Epithelial cell of proximal tubule (primary cell): ENCODE results near the gene CCR2. TPM values are rescaled to one million over a fixed set of nuclear protein-coding genes. Genes with fewer than 3 reads are reported as not detected.
"Not testable (repeated sequence)": the region's sequence is repeated elsewhere in the genome, so short reads cannot be mapped to it uniquely, and the experiment has no call there.

ENCODE experiments used
- DNase-seq: peaks from one replicate; pipeline ENCODE4 v3.0.0-alpha.2; 2011; ENCODE audit warnings: low read depth
- H3K4me3 ChIP-seq: 2 replicates; pipeline ENCODE4 v1.5.1; 2011; ENCODE audit warnings: low read depth, mild to moderate bottlenecking, low read length
- total RNA-seq: library from RNA; depleted of rRNA; stranded (reverse); fragments of >200 nt; gene quantifications from 2 replicates; pipeline ENCODE4 v1.2.3, GENCODE V29; 2015
- TF ChIP-seq, protein P1 (sequence below): conservative IDR thresholded peaks from 2 replicates; pipeline ENCODE4 v1.5.1; 2012; ENCODE audit warnings: low read depth, mild to moderate bottlenecking, low read length

Gene CCR2
- total RNA-seq, 1 donor from 2014 or later: not detected

DNA sequence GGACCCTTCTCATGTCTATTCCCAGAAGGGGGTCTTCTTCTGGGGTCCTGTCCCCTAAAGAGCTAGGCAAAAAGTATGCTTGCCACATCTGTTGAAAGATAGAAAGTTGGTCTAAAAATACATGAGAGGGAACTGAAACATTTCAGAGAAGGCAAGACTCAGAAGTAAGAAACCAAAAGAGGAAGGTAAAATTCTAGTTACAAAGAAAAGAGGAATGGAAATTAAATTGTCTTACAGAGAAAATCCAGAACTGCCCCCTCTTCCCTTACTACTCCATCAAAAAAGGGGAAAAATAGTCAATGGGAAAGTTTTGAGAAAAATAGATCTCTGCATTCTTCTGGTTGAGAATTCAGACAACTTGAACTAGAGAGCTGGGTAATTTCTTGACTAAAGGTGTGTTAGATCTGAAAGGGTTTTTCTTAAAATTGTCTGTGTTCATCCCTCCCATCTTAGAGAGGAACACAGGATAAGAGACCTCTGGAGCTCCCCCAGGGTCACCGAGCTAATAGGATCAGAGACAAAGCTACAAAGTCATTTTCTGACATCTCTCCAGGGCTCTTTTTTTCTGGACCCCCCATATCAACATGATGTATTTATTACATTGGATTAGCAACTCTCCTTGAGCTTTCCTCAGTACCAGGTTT lies 32.3 kb upstream of the CCR2 start:
- TF ChIP-seq, protein P1, sequence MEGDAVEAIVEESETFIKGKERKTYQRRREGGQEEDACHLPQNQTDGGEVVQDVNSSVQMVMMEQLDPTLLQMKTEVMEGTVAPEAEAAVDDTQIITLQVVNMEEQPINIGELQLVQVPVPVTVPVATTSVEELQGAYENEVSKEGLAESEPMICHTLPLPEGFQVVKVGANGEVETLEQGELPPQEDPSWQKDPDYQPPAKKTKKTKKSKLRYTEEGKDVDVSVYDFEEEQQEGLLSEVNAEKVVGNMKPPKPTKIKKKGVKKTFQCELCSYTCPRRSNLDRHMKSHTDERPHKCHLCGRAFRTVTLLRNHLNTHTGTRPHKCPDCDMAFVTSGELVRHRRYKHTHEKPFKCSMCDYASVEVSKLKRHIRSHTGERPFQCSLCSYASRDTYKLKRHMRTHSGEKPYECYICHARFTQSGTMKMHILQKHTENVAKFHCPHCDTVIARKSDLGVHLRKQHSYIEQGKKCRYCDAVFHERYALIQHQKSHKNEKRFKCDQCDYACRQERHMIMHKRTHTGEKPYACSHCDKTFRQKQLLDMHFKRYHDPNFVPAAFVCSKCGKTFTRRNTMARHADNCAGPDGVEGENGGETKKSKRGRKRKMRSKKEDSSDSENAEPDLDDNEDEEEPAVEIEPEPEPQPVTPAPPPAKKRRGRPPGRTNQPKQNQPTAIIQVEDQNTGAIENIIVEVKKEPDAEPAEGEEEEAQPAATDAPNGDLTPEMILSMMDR: no peak
- no peak overlapping the region for H3K4me3 ChIP-seq
- DNase-seq: no peak

DNA sequence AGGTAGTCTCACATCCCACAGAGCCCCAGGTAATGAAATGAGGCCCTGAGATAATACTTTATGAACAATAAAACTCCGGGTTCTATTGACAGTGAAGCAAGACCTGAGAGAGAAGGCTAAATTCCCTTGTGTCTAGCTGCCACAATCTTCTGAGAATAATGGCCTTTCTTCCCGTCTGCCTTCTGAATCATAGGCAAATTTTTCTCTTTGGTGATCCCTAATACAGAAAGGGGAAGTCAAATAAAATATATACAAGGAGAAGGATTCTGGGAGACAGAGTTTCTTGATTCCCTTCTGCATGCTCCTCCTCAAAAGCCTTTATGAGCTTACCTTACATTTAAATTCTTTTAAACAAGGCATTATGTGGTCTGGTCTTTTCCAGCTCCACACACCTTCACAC lies 29.9 kb upstream of the CCR2 start:
- no peak overlapping the region for H3K4me3 ChIP-seq
- DNase-seq: no peak
- TF ChIP-seq, protein P1: no peak

DNA sequence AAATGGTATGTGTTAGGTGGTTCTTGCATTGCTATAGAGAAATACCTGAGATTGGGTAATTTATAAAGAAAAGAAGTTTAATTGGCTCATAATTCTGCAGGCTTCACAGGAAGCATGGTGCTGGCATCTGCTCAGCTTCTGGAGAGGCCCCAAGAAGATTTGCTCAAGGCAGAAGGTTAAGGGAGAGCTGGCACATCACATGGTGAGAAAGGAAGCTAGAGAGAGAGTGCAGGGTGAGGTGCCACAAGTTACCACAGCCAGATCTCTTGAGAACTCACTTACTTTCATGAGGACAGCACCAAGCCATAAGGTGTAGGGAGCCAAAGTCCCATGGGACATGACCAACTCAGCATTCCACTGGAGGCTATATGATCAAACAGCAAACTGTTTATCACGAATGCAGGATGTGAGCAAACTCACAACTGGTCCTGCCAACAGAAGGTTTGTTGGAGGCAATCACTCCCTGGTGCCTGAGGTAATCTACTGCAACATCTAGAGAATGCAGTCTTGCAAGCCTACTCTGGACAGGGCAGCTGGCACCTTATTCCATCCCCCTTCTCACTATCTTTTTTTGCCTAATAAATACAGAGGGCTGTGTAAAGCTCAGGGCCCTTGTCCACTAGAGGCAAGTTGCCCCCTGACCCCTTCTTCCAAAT lies 28.1 kb upstream of the CCR2 start:
- DNase-seq: no peak
- no peak overlapping the region for H3K4me3 ChIP-seq
- TF ChIP-seq, protein P1: no peak

DNA sequence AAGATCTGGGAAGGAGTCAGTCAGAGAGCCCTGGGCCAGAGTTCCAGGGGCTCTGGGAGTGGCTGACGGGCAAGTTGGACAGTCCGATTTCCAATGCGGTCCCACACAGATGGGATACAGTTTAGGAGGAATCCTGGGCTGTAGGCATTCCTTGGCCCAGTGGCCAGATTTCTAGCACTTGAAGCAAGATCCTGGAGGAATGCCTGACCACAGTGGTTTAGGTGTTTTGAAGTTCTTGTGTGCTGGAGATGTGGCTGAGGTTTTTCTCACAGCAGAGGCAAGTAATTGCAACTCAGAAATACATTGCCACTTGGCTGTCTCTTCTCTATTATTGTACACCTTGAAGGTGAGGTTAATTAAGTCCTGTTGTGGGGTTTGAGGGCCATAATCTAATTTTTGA lies 23.2 kb upstream of the CCR2 start:
- DNase-seq, H3K4me3 ChIP-seq: not testable (repeated sequence)

DNA sequence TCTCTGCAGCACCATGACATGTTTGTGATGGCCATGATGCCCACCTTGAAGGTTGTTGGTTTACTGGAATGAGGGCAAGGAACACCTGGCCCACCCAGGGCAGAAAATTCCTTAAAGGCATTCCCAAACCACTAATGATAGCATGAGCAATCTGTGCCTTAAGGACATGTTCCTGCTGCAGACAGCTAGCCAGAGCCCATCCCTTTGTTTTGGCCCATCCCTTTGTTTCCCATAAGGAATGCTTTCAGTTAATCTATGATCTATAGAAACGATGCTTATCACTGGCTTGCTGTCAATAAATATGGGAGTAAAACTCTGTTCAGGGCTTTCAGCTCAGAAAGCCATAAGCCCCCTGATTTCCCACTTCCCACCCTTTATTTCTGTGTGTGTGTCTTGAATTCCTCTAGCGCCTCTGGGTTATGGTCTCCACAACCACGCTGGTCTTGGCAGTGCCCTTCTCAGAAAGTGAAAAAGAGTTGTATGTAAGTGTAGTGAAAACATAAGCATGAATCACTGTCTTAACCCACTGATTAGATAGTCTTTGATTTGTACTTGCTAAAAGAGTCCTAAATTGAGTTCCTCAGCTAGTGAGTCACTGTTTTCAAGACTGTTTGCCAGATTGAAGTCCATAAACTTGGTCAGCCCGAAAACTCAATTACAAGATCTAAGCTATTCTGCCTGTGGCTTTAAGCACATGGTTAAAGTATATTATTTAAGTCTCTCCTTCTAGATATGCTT lies 19.0 kb upstream of the CCR2 start:
- no peak overlapping the region for H3K4me3 ChIP-seq
- TF ChIP-seq, protein P1: no peak
- peak; percentile 52 for DNase-seq

DNA sequence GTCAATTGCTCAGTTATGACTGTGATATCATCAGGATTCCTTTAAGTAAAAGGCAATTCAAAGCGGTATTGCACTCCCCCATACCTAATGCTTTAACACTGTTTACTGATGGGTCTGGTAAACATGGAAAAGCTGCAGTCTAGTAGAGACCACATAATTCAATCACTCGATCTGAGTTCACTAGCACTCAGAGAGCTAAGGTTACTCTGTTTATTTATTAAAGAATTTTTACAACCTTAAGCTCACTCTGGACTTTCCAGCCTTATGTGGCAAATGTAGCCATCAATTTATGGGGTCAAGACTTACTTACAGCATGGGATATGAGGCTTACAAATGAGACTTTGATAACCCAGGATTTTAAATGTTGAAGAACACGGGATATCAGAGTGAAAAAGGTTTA lies 18.4 kb upstream of the CCR2 start:
- TF ChIP-seq, protein P1: no peak

DNA sequence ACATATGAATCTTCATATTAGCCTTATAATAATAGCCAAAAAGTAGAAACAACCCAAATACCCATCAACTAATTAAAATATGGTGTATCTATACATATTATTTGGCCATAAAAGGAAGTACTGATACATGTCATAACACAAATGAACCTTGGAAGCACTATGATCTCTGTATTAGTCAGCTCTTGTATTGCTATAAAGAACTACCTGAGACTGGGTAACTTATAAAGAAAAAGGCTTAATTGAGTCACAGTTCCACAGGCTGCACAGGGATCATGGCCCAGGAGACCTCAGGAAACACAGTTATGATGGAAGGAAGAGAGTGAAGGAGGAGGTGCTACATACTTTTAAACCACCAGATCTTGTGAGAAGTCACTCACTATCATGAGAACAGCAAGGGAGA lies 16.0 kb upstream of the CCR2 start:
- DNase-seq: no peak
- H3K4me3 ChIP-seq: no peak overlapping the region
- TF ChIP-seq, protein P1: no peak

More for the DNA sequence above, 18.4 kb upstream of the CCR2 start:
- no peak for DNase-seq
- H3K4me3 ChIP-seq: no peak overlapping the region
